ENCODE results near the gene SPTBN1.

DNA sequence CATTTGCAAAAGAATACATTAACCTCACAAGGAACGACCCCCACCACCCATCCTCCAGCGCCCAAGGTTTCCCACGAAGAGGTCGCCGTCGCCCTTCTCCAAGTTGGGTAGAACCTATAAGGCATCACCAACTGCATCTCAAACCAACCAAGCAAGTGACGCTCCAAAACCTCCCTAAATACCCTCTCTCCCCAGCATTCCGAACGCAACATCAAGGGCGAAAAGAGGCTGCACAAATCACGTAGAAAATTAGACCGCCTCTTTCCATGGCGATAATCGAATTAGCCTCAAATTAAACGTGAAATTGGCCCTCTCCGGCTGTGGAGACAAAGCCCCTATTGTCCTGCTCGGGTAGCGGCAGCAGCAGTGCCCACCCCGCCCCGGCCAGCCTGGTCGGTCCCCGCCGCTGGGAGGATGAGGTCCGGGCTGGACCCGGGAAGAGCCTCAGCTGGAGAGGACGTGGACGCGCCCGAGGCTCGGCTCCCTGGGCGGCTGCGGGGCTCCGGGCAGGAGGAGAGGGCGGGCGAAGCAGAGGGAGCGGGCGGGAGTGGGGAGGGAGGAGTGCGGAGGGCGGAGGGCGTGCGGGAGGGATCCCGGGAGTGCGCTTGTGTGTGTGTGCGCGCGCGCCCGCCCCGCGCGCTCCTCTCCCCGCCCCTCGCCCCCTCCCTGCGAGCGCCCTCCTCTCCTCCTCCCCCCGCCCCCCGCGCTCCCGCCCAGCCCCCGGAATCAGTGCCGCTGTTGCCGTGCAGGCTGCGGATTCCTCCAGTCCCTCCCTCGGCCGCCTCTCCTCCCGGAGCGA, at the start of gene SPTBN1:
- no peak for TF ChIP-seq CTCF (IDR thresholded peaks at IDR 0.05)
- TF ChIP-seq POLR2A (IDR thresholded peaks at IDR 0.05) = peak in 2 of 4 donors; percentile 39 to 51
